Upper lobe of left lung (tissue), 6 donors: Measurements from ENCODE around the gene NPRL2. TPM values are rescaled to one million over a fixed set of nuclear protein-coding genes. Genes with fewer than 3 reads are reported as not detected.
A peak's percentile ranks its signal among the peaks of the same experiment; 100 is the strongest.

Experiments used
- ATAC-seq, 2 donors: fragments of 200-7000 bp; cut with Tn5 transposase; one replicate each; pipeline ENCODE4 v1.9.1; 2022; ENCODE audit warnings: mild to moderate bottlenecking in 2 of 2, moderate library complexity in 2 of 2; ENCODE audit not compliant: low FRiP score in 2 of 2
- DNase-seq, 2 donors: peaks; one replicate each; pipeline ENCODE4 v3.0.0-alpha.2; 2019 to 2020
- H3K27ac ChIP-seq, 4 donors: fragments of 200-600 bp; sonication (generic); one replicate each; pipeline ENCODE4 v1.5.1; 2016 to 2019
- H3K27me3 ChIP-seq, 4 donors: fragments of 200-600 bp; sonication (generic); one replicate each; pipeline ENCODE4 v1.5.1; 2017 to 2019
- H3K36me3 ChIP-seq, 4 donors: fragments of 200-600 bp; sonication (generic); one replicate each; pipeline ENCODE4 v1.5.1; 2016 to 2019
- H3K4me1 ChIP-seq, 4 donors: fragments of 200-600 bp; sonication (generic); one replicate each; pipeline ENCODE4 v1.5.1; 2018 to 2019
- H3K4me3 ChIP-seq, 4 donors: fragments of 200-600 bp; sonication (generic); one replicate each; pipeline ENCODE4 v1.5.1; 2017 to 2019; ENCODE audit warnings: mild to moderate bottlenecking in 2 of 4, moderate library complexity in 1 of 4
- H3K9me3 ChIP-seq, 4 donors: fragments of 200-600 bp; sonication (generic); one replicate each; pipeline ENCODE4 v1.5.1; 2018 to 2019
- CTCF ChIP-seq, 6 experiments: fragments of 450-650 bp in 4 of 6; fragments of 200-600 bp in 2 of 6; sonication (generic) in 2 of 6; IDR thresholded peaks; one replicate each; pipeline ENCODE4 v1.5.1; 2016 to 2019; ENCODE audit warnings: antibody characterized with exemption in 6 of 6
- EP300 ChIP-seq, 4 donors: sonication (generic); formaldehyde crosslinking; IDR thresholded peaks; one replicate each; pipeline ENCODE4 v1.5.1; 2017; ENCODE audit warnings: antibody characterized with exemption in 4 of 4, control low read depth in 2 of 4
- POLR2A ChIP-seq, 4 donors: fragments of 450-650 bp; IDR thresholded peaks; one replicate each; pipeline ENCODE4 v1.5.1; 2016 to 2017; ENCODE audit warnings: antibody characterized with exemption in 4 of 4, mild to moderate bottlenecking in 2 of 4
- POLR2AphosphoS5 ChIP-seq, 2 donors: sonication (generic); formaldehyde crosslinking; IDR thresholded peaks; one replicate each; pipeline ENCODE4 v1.5.1; 2017; ENCODE audit warnings: antibody characterized with exemption in 2 of 2
- WGBS, 2 donors: methylation state at CpG; one replicate each; pipeline ENCODE4 v1.1.5; 2017 to 2018; 5-methylcytosine and 5-hydroxymethylcytosine counted together
- total RNA-seq, 6 donors: library from RNA; depleted of rRNA in 4 of 6; stranded (reverse); fragments of >200 nt in 4 of 6; gene quantifications; one replicate each; pipeline versions ENCODE4 v1.1.0 to v1.2.1, GENCODE V29; 2016 to 2021
- donor health status: DM: no; HTN: no; CAD: no; lungs with moderate emphysema.
- donor health status: DM: no; HTN: yes; CAD: no; lungs with severe emphysema.

NPRL2 gene
- total RNA-seq, 6 donors from 2014 or later, result 15.0 to 41.9 (median 17.3) TPM

- no peak for DNase-seq
- TF ChIP-seq EP300 (IDR thresholded peaks at IDR 0.05), result no peak
- TF ChIP-seq POLR2AphosphoS5 (IDR thresholded peaks at IDR 0.05), result no peak
- TF ChIP-seq CTCF (IDR thresholded peaks at IDR 0.05), result no peak
- TF ChIP-seq POLR2A (IDR thresholded peaks at IDR 0.05), result no peak
- H3K9me3 ChIP-seq, result no peaks in the 10 kb centered on the region
- peak overlapping the region; percentile 56 to 86 (median 74) for H3K4me3 ChIP-seq
- H3K27me3 ChIP-seq, result no peaks in the 10 kb centered on the region
- ATAC-seq, result no peak
- peak overlapping the region; percentile 89 to 98 (median 92) for H3K27ac ChIP-seq
- H3K36me3 ChIP-seq, result peaks cover 20 to 42% (median 36%) of the 10 kb centered on the region in 4 donors
- peaks cover 33 to 69% (median 37%) of the 10 kb centered on the region in 4 donors for H3K4me1 ChIP-seq
- 8 to 21% methylated on average over 4 to 5 of the region's 7 CpGs for WGBS, 2 donors
Observed at GRCh38 chr3:50350213-50350526, 405 bp downstream of the NPRL2 start.

GRCh38 chr3:50347187-50347813 lies 3.3 kb downstream of the NPRL2 start:
- Histone ChIP-seq H3K9me3 (no peaks in the 10 kb centered on the region), H3K27me3 (no peaks in the 10 kb centered on the region), H3K36me3 (peaks cover 0 to 15% (median 13%) of the 10 kb centered on the region in 4 donors), H3K4me3 (no peak overlapping the region), H3K27ac (peak overlapping the region in 1 of 4 donors; percentile 18), H3K4me1 (peaks cover 34 to 57% (median 39%) of the 10 kb centered on the region in 4 donors)
- DNase-seq (peak; percentile 42 to 73), ATAC-seq (peak in 1 of 2 donors; percentile 20)
- 10 to 28% methylated on average over 11 to 14 of the region's 14 CpGs for WGBS, 2 donors
- TF ChIP-seq CTCF (IDR thresholded peaks at IDR 0.05) (peak in 5 of 6 experiments; percentile 24 to 56 (median 43)), POLR2AphosphoS5 (IDR thresholded peaks at IDR 0.05) (no peak)

GRCh38 chr3:50345586-50346234 lies 4.9 kb downstream of the NPRL2 start, which contains the start of gene ZMYND10:
Gene ZMYND10 (minus strand): TSS chr3:50345732. CDS start chr3:50345579, 153 bp downstream.
- peak; percentile 73 to 96 for DNase-seq
- peak; percentile 23 to 68 for ATAC-seq
- H3K4me3 ChIP-seq, result peak within 1 kb of the TSS; percentile 13 to 45 (median 36)
- peaks cover 0 to 15% (median 13%) of the 10 kb centered on the region in 4 donors for H3K36me3 ChIP-seq
- H3K27me3 ChIP-seq, result no peaks in the 10 kb centered on the region
- no peaks in the 10 kb centered on the region for H3K9me3 ChIP-seq
- peak within 1 kb of the TSS in 1 of 4 donors; percentile 7 for H3K27ac ChIP-seq
- peaks cover 36 to 58% (median 39%) of the 10 kb centered on the region in 4 donors for H3K4me1 ChIP-seq
- TF ChIP-seq POLR2AphosphoS5 (IDR thresholded peaks at IDR 0.05) (no peak), POLR2A (IDR thresholded peaks at IDR 0.05) (peak in 1 of 4 donors; percentile 33)
- WGBS, 2 donors, result 21 to 33% methylated on average over 22 to 44 of the region's 45 CpGs

GRCh38 chr3:50345008-50345407 lies 5.6 kb downstream of the NPRL2 start:
- peaks cover 33 to 60% (median 43%) of the 10 kb centered on the region in 4 donors for H3K4me1 ChIP-seq
- peaks cover 0 to 15% (median 13%) of the 10 kb centered on the region in 4 donors for H3K36me3 ChIP-seq
- WGBS, 2 donors, result 86 to 87% methylated on average over 2 to 8 of the region's 8 CpGs
- H3K4me3 ChIP-seq, result peak overlapping the region in 3 of 4 donors; percentile 31 to 45 (median 41)
- no peaks in the 10 kb centered on the region for H3K27me3 ChIP-seq
- no peaks in the 10 kb centered on the region for H3K9me3 ChIP-seq
- ATAC-seq, result no peak
- no peak for TF ChIP-seq EP300 (IDR thresholded peaks at IDR 0.05)
- no peak for TF ChIP-seq POLR2A (IDR thresholded peaks at IDR 0.05)
- TF ChIP-seq CTCF (IDR thresholded peaks at IDR 0.05), result no peak
- no peak for TF ChIP-seq POLR2AphosphoS5 (IDR thresholded peaks at IDR 0.05)
- no peak for DNase-seq
- no peak overlapping the region for H3K27ac ChIP-seq

- DNase-seq (peak in 1 of 2 donors; percentile 34), ATAC-seq (no peak)
- Histone ChIP-seq H3K9me3 (no peaks in the 10 kb centered on the region), H3K4me1 (peaks cover 41 to 63% (median 52%) of the 10 kb centered on the region in 4 donors), H3K4me3 (no peak overlapping the region), H3K27me3 (no peaks in the 10 kb centered on the region), H3K27ac (no peak overlapping the region), H3K36me3 (peaks cover 0 to 7% (median 6%) of the 10 kb centered on the region in 4 donors)
- 90 to 97% methylated on average over 6 to 13 of the region's 13 CpGs for WGBS, 2 donors
- TF ChIP-seq POLR2A (IDR thresholded peaks at IDR 0.05) (no peak), EP300 (IDR thresholded peaks at IDR 0.05) (no peak), POLR2AphosphoS5 (IDR thresholded peaks at IDR 0.05) (no peak), CTCF (IDR thresholded peaks at IDR 0.05) (no peak)
Observed at GRCh38 chr3:50342813-50343633, 7.6 kb downstream of the NPRL2 start.
